ENCODE data around the gene EYA2. TPM values are rescaled to one million over a fixed set of nuclear protein-coding genes. Genes with fewer than 3 reads are reported as not detected.
A peak's percentile ranks its signal among the peaks of the same experiment; 100 is the strongest.

The EYA2 gene
- total and polyA plus RNA-seq, 2 of the 4 experiments (the other 2 are of a cell fraction): 2.3 to 5.4 TPM

GRCh38 chr20:46964618-46965455, 70.2 kb downstream of the EYA2 start:
- Histone ChIP-seq H4K20me1 (ENCODE audit: insufficient read depth, low read length) (no peaks in the 10 kb centered on the region), H3K4me3 (ENCODE audit: insufficient read depth, low read depth, low read length) (no peak overlapping the region), H3K4me2 (ENCODE audit: low read depth, low read length) (no peak overlapping the region), H3K9me3 (ENCODE audit: control insufficient read depth, insufficient read depth, low read length) (no peaks in the 10 kb centered on the region), H2AK5ac (ENCODE audit: low read depth, low read length) (no peak overlapping the region), H3K4me1 (ENCODE audit: control insufficient read depth, insufficient read depth, low read length) (peaks cover 8% of the 10 kb centered on the region), H2BK15ac (ENCODE audit: low read depth, low read length) (no peak overlapping the region), H3K36me3 (ENCODE audit: control insufficient read depth, insufficient read depth, low read length) (no peaks in the 10 kb centered on the region), H3K56ac (ENCODE audit: extremely low read depth, insufficient read depth, low read length) (no peak overlapping the region), H2AK9ac (replicated peaks; ENCODE audit: low read depth, low read length, poor library complexity) (peak overlapping the region; percentile 34), H3K9ac (ENCODE audit: low read depth, low read length) (no peak overlapping the region), H2BK120ac (ENCODE audit: low read depth, low read length) (no peak overlapping the region), H3K18ac (ENCODE audit: low read depth, low read length) (no peak overlapping the region), H3K9me1 (ENCODE audit: insufficient read depth, low read length) (no peaks in the 10 kb centered on the region; the same call in 1 of the 2 replicates), H3K27me3 (ENCODE audit: control insufficient read depth, insufficient read depth, low read length) (no peaks in the 10 kb centered on the region), H3K23ac (ENCODE audit: low read depth, low read length) (no peak overlapping the region), H2BK5ac (ENCODE audit: low read depth, low read length, poor library complexity, severe bottlenecking) (no peak overlapping the region), H3K4ac (ENCODE audit: low read depth, low read length) (no peak overlapping the region), H3K14ac (replicated peaks; ENCODE audit: low read depth, low read length) (no peak overlapping the region), H4K91ac (ENCODE audit: insufficient read depth, low read depth, low read length) (no peak overlapping the region), H3K79me1 (ENCODE audit: low read depth in 1 of 2, low read length in 2 of 2) (peaks cover 3 to 13% of the 10 kb centered on the region in 2 experiments; a peak in 2 of 4 replicates), H2BK20ac (ENCODE audit: low read depth, low read length) (no peak overlapping the region), H4K8ac (ENCODE audit: low read depth in 2 of 2, low read length in 2 of 2) (no peak overlapping the region), H2AFZ (replicated peaks; ENCODE audit: low read length, poor library complexity) (no peak overlapping the region), H4K5ac (ENCODE audit: low read depth, low read length) (no peak overlapping the region), H3K27ac (ENCODE audit: insufficient read depth, low read length) (no peak overlapping the region)
- DNase-seq: no peak
- WGBS, 2 experiments (ENCODE audit: extremely low coverage in 2 of 2, insufficient read length in 1 of 2): 100% methylated on average over 10 of the region's 17 CpGs; no CpG with 5 or more reads in 1 of the 2 experiments
- ChIA-PET POLR2A (ENCODE audit: unreplicated experiment) (no interaction called here), CTCF (no interaction called here)
- in situ Hi-C loops (cut with MboI; ENCODE audit: low sequenced_read_pairs) (no loop called here), dilution Hi-C loops (cut with HindIII; ENCODE audit: low sequenced_read_pairs, unreplicated experiment) (no loop called here), intact Hi-C loops (cut with micrococcal nuclease) (no loop called here)
- BruUV-seq (replicated peaks): no TSS peak
- ATAC-seq (ENCODE audit: low read depth): no peak
- TF ChIP-seq FOS (IDR thresholded peaks at IDR 0.05; ENCODE audit: low read depth, low read length) (no peak), MAFK (IDR thresholded peaks at IDR 0.05; ENCODE audit: low read depth, low read length) (no peak), SMC3 (IDR thresholded peaks at IDR 0.05; ENCODE audit: low read depth, low read length) (no peak), RAD21 (IDR thresholded peaks at IDR 0.05; ENCODE audit: low read length) (no peak), POLR2A (IDR thresholded peaks at IDR 0.05; ENCODE audit: low read depth, low read length) (no peak), RFX5 (IDR thresholded peaks at IDR 0.05; ENCODE audit: low read depth, low read length) (no peak), BHLHE40 (IDR thresholded peaks at IDR 0.05; ENCODE audit: low read depth, low read length) (no peak), CHD1 (IDR thresholded peaks at IDR 0.05; ENCODE audit: low read depth, low read length) (no peak), RCOR1 (IDR thresholded peaks at IDR 0.05; ENCODE audit: insufficient replicate concordance, low read length) (no peak), CEBPB (IDR thresholded peaks at IDR 0.05; ENCODE audit: low read depth, low read length) (no peak), MXI1 (IDR thresholded peaks at IDR 0.05; ENCODE audit: borderline replicate concordance, low read depth, low read length) (no peak), MAZ (IDR thresholded peaks at IDR 0.05; ENCODE audit: borderline replicate concordance, low read depth, low read length) (no peak)
- TF ChIP-seq, protein P1, sequence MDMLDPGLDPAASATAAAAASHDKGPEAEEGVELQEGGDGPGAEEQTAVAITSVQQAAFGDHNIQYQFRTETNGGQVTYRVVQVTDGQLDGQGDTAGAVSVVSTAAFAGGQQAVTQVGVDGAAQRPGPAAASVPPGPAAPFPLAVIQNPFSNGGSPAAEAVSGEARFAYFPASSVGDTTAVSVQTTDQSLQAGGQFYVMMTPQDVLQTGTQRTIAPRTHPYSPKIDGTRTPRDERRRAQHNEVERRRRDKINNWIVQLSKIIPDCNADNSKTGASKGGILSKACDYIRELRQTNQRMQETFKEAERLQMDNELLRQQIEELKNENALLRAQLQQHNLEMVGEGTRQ (IDR thresholded peaks at IDR 0.05; ENCODE audit: low read depth, low read length): no peak
- TF ChIP-seq, protein P2, sequence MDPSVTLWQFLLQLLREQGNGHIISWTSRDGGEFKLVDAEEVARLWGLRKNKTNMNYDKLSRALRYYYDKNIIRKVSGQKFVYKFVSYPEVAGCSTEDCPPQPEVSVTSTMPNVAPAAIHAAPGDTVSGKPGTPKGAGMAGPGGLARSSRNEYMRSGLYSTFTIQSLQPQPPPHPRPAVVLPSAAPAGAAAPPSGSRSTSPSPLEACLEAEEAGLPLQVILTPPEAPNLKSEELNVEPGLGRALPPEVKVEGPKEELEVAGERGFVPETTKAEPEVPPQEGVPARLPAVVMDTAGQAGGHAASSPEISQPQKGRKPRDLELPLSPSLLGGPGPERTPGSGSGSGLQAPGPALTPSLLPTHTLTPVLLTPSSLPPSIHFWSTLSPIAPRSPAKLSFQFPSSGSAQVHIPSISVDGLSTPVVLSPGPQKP (IDR thresholded peaks at IDR 0.05; ENCODE audit: borderline replicate concordance, low read depth, low read length): no peak
- TF ChIP-seq, protein P3, sequence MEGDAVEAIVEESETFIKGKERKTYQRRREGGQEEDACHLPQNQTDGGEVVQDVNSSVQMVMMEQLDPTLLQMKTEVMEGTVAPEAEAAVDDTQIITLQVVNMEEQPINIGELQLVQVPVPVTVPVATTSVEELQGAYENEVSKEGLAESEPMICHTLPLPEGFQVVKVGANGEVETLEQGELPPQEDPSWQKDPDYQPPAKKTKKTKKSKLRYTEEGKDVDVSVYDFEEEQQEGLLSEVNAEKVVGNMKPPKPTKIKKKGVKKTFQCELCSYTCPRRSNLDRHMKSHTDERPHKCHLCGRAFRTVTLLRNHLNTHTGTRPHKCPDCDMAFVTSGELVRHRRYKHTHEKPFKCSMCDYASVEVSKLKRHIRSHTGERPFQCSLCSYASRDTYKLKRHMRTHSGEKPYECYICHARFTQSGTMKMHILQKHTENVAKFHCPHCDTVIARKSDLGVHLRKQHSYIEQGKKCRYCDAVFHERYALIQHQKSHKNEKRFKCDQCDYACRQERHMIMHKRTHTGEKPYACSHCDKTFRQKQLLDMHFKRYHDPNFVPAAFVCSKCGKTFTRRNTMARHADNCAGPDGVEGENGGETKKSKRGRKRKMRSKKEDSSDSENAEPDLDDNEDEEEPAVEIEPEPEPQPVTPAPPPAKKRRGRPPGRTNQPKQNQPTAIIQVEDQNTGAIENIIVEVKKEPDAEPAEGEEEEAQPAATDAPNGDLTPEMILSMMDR (conservative IDR thresholded peaks at IDR 0.05; ENCODE audit: low read depth, low read length): no peak

Data from IMR-90 (cell line).